ENCODE measurements around the gene ARMC5.

DNA sequence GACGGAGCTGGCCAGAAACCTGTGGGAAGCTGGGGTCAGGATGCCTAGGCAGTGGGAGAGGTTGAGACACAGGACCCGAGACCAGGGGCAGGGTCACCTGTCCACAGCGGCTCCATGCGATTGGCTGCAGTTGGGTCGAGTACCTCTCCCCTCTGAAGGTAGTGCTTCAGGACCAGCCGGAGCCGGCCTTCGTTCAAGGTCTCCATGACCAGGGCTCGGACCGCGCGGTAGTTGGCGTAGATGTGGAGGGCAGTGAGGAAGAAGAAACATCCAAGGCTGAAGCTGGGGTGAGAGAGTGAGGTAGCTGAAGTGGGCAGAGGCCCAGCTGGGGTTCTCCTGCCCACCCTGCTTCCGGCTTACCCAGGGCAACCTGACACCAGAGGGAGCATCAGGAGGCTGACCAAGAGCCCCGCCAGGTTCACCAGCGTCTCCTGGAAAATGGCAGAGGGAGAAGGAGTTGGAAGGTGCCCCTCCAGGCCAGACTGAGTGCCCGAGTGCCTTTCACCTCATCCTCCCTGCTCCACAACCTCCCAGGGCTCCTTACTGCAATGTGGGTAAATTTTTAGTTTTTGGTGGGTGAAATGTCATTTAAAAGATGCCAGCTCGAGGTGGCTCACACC, 34.3 kb downstream of the ARMC5 start:
- TF ChIP-seq, protein P1, sequence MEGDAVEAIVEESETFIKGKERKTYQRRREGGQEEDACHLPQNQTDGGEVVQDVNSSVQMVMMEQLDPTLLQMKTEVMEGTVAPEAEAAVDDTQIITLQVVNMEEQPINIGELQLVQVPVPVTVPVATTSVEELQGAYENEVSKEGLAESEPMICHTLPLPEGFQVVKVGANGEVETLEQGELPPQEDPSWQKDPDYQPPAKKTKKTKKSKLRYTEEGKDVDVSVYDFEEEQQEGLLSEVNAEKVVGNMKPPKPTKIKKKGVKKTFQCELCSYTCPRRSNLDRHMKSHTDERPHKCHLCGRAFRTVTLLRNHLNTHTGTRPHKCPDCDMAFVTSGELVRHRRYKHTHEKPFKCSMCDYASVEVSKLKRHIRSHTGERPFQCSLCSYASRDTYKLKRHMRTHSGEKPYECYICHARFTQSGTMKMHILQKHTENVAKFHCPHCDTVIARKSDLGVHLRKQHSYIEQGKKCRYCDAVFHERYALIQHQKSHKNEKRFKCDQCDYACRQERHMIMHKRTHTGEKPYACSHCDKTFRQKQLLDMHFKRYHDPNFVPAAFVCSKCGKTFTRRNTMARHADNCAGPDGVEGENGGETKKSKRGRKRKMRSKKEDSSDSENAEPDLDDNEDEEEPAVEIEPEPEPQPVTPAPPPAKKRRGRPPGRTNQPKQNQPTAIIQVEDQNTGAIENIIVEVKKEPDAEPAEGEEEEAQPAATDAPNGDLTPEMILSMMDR (IDR thresholded peaks at IDR 0.05; ENCODE audit: low read depth, low read length, poor library complexity, severe bottlenecking) = no peak
- no peak for TF ChIP-seq EZH2phosphoT487 (IDR thresholded peaks at IDR 0.05; ENCODE audit: borderline replicate concordance, low read length)
